ENCODE data around the gene APBA1. TPM values are rescaled to one million over a fixed set of nuclear protein-coding genes. Genes with fewer than 3 reads are reported as not detected.

APBA1 gene
- total and polyA plus RNA-seq, 2 donors (not counting 3 experiments of a cell fraction or from before 2014, with no cell fraction given) = 6.1 to 11.3 TPM

- Histone ChIP-seq H3K4me3 (replicated peaks in 1 of 3; ENCODE audit: insufficient read depth in 1 of 3, low read depth in 1 of 3, low read length in 3 of 3) (no peak overlapping the region), H2AFZ (ENCODE audit: low read depth, low read length) (no peak overlapping the region), H4K20me1 (replicated peaks; ENCODE audit: control insufficient read depth, extremely low read depth, insufficient read depth, low read length) (no peaks in the 10 kb centered on the region), H3K9me1 (replicated peaks; ENCODE audit: control insufficient read depth, extremely low read depth, insufficient read depth, low read length) (no peaks in the 10 kb centered on the region), H3K27ac (ENCODE audit: insufficient read depth, low read depth, low read length) (no peak overlapping the region), H3K4me2 (ENCODE audit: insufficient read depth, low read length) (no peak overlapping the region), H3K4me1 (ENCODE audit: control insufficient read depth, extremely low read depth, insufficient read depth, low read length) (peaks cover 2% of the 10 kb centered on the region), H3K9me3 (replicated peaks; ENCODE audit: control insufficient read depth, insufficient read depth, low read length) (no peaks in the 10 kb centered on the region), H3K27me3 (ENCODE audit: control insufficient read depth in 2 of 2, insufficient read depth in 2 of 2, low read length in 2 of 2) (no peaks in the 10 kb centered on the region), H3K9ac (replicated peaks; ENCODE audit: extremely low read depth, insufficient read depth, low read length) (no peak overlapping the region), H3K36me3 (ENCODE audit: control insufficient read depth in 2 of 2, extremely low read depth in 1 of 2, insufficient read depth in 2 of 2, low read length in 2 of 2) (peaks cover 0 to 2% of the 10 kb centered on the region in 2 experiments), H3K79me2 (ENCODE audit: control insufficient read depth, insufficient read depth, low read length) (no peaks in the 10 kb centered on the region)
- DNase-seq (ENCODE audit: low read depth, low spot score) (peak; percentile 50), FAIRE-seq (no peak)
- BruUV-seq (replicated peaks) = no TSS peak
- POLR2A ChIA-PET = no interaction called here
- intact Hi-C loops (cut with micrococcal nuclease) (loop anchor here (5.0 kb wide), 1 partner anchor 61 kb away; the partner anchor contains the start of gene ENTREP1), dilution Hi-C loops (cut with MboI; ENCODE audit: extremely low pct_ligation_motif_present, low sequenced_read_pairs) (no loop called here)
- TF ChIP-seq POLR2A (IDR thresholded peaks at IDR 0.05; ENCODE audit: low read depth, low read length) (no peak), POLR2AphosphoS5 (IDR thresholded peaks at IDR 0.05; ENCODE audit: insufficient read depth, low read depth, low read length) (no peak), FOS (IDR thresholded peaks at IDR 0.05; ENCODE audit: borderline replicate concordance, insufficient read depth, low read length) (no peak), MAX (IDR thresholded peaks at IDR 0.05; ENCODE audit: insufficient read depth, insufficient read length) (no peak), JUN (IDR thresholded peaks at IDR 0.05; ENCODE audit: borderline replicate concordance, insufficient read depth, insufficient read length, low read depth) (no peak), CTCF (IDR thresholded peaks at IDR 0.05; ENCODE audit: extremely low read depth in 1 of 2, insufficient read depth in 1 of 2, low read depth in 1 of 2, low read length in 2 of 2) (no peak), GATA2 (IDR thresholded peaks at IDR 0.05; ENCODE audit: insufficient read depth, insufficient read length, low read depth, low read length) (no peak), EZH2 (IDR thresholded peaks at IDR 0.05; ENCODE audit: borderline replicate concordance, low read depth, low read length, severe bottlenecking) (no peak), MYC (IDR thresholded peaks at IDR 0.05; ENCODE audit: low read depth, low read length) (no peak)
- CTCF ChIA-PET = interaction anchor here (1.1 kb wide), 1 partner anchor 12 kb away, joined by 3 read pairs; no protein-coding TSS in a partner anchor
These were observed 283.6 kb downstream of the APBA1 start for GRCh38 chr9:69388596-69388995.
